ENCODE measurements around the gene NRP1.
A peak's percentile ranks its signal among the peaks of the same experiment; 100 is the strongest.

NRP1 gene

GRCh38 chr10:33183655-33184054 is 150.8 kb downstream of the NRP1 start:
- DNase-seq (ENCODE audit: low spot score), result no peak

- no peak for DNase-seq (ENCODE audit: low spot score)
Measured at GRCh38 chr10:33180921-33181320, 153.5 kb downstream of the NRP1 start.

GRCh38 chr10:33180390-33180789 is 154.1 kb downstream of the NRP1 start:
- no peak for DNase-seq (ENCODE audit: low spot score)

GRCh38 chr10:33179067-33179466 is 155.4 kb downstream of the NRP1 start:
- DNase-seq (ENCODE audit: low spot score), result no peak

GRCh38 chr10:33178026-33178755 is 156.3 kb downstream of the NRP1 start:
- no peak for DNase-seq (ENCODE audit: low spot score)

GRCh38 chr10:33176688-33177087 is 157.8 kb downstream of the NRP1 start:
- DNase-seq (ENCODE audit: low spot score), result no peak

GRCh38 chr10:33174674-33175434 is 159.6 kb downstream of the NRP1 start:
- DNase-seq (ENCODE audit: low spot score), result no peak

GRCh38 chr10:33165911-33166310 is 168.6 kb downstream of the NRP1 start:
- DNase-seq (ENCODE audit: low spot score), result no peak

- DNase-seq (ENCODE audit: low spot score), result peak; percentile 75
Measured at GRCh38 chr10:33164060-33164709, 170.3 kb downstream of the NRP1 start.

GRCh38 chr10:33162248-33162575 is 172.3 kb downstream of the NRP1 start:
- DNase-seq (ENCODE audit: low spot score), result no peak

GRCh38 chr10:33161550-33162247 is 172.8 kb downstream of the NRP1 start:
- no peak for DNase-seq (ENCODE audit: low spot score)

- no peak for DNase-seq (ENCODE audit: low spot score)
Measured at GRCh38 chr10:33160151-33160550, 174.3 kb downstream of the NRP1 start.

GRCh38 chr10:33157103-33157502 is 177.4 kb downstream of the NRP1 start:
- peak; percentile 84 for DNase-seq (ENCODE audit: low spot score)

GRCh38 chr10:33155720-33156638 is 178.5 kb downstream of the NRP1 start:
- peak; percentile 62 for DNase-seq (ENCODE audit: low spot score)

- no peak for DNase-seq (ENCODE audit: low spot score)
Measured at GRCh38 chr10:33154590-33154989, 179.9 kb downstream of the NRP1 start.

- DNase-seq (ENCODE audit: low spot score), result no peak
Measured at GRCh38 chr10:33153968-33154327, 180.5 kb downstream of the NRP1 start.

GRCh38 chr10:33153251-33153967 is 181.1 kb downstream of the NRP1 start:
- no peak for DNase-seq (ENCODE audit: low spot score)

- no peak for DNase-seq (ENCODE audit: low spot score)
Measured at GRCh38 chr10:33152750-33153149, 181.7 kb downstream of the NRP1 start.

GRCh38 chr10:33152146-33152545 is 182.3 kb downstream of the NRP1 start:
- no peak for DNase-seq (ENCODE audit: low spot score)

- DNase-seq (ENCODE audit: low spot score), result no peak
Measured at GRCh38 chr10:33151344-33151864, 183.1 kb downstream of the NRP1 start.

GRCh38 chr10:33150889-33151288 is 183.6 kb downstream of the NRP1 start:
- no peak for DNase-seq (ENCODE audit: low spot score)

All from kidney capillary endothelial cell (primary cell).